GM23338 (cell line): ENCODE measurements around the gene FAM90A1.
"Not testable (repeated sequence)": the region's sequence is repeated elsewhere in the genome, so short reads cannot be mapped to it uniquely, and the experiment has no call there.

ENCODE experiments used
- CREB1 ChIP-seq: fragments of 250-450 bp; sonication (Bioruptor Pico); IDR thresholded peaks from 2 replicates; pipeline ENCODE4 v1.5.0; 2020; ENCODE audit warnings: low read depth, mild to moderate bottlenecking, moderate library complexity
- CTCF ChIP-seq, 2 experiments: fragments of 200-600 bp in 1 of 2; sonication (generic) in 1 of 2; conservative IDR thresholded peaks; 2 replicates each; pipeline versions ENCODE4 v1.5.1 to v1.6.1; 2016 to 2017; ENCODE audit warnings: antibody characterized with exemption in 2 of 2, low read depth in 2 of 2, mild to moderate bottlenecking in 2 of 2, moderate library complexity in 1 of 2
- EZH2 ChIP-seq: fragments of 200-600 bp; sonication (generic); IDR thresholded peaks from one replicate; pipeline ENCODE4 v1.8.0; 2017; ENCODE audit warnings: antibody characterized with exemption, mild to moderate bottlenecking, low read depth; ENCODE audit not compliant: unreplicated experiment
- EZH2phosphoT487 ChIP-seq: fragments of 200-600 bp; sonication (generic); IDR thresholded peaks from one replicate; pipeline ENCODE4 v1.8.1; 2018; ENCODE audit warnings: antibody characterized with exemption; ENCODE audit not compliant: unreplicated experiment
- JUNB ChIP-seq: IDR thresholded peaks from one replicate; pipeline ENCODE4 v1.6.1; 2016; ENCODE audit warnings: antibody characterized with exemption; ENCODE audit not compliant: unreplicated experiment
- POLR2AphosphoS5 ChIP-seq: IDR thresholded peaks from 2 replicates; pipeline ENCODE4 v1.6.1; 2016; ENCODE audit warnings: antibody characterized with exemption, low read depth
- REST ChIP-seq: IDR thresholded peaks from one replicate; pipeline ENCODE4 v1.6.1; 2018; ENCODE audit warnings: antibody characterized with exemption; ENCODE audit not compliant: unreplicated experiment
- ZNF331 ChIP-seq: fragments of 250-450 bp; sonication (Bioruptor Pico); IDR thresholded peaks from 2 replicates; pipeline ENCODE4 v1.5.0; 2020; ENCODE audit warnings: low read depth, mild to moderate bottlenecking, moderate library complexity

- TF ChIP-seq CTCF (conservative IDR thresholded peaks at IDR 0.05; ENCODE audit: low read depth in 2 of 2); EZH2; JUNB; POLR2AphosphoS5; CREB1 (CRISPR knock-in tag); EZH2phosphoT487; REST; ZNF331 (CRISPR knock-in tag): not testable (repeated sequence)
These were observed 36.8 kb upstream of the FAM90A1 start for GRCh38 chr12:8264236-8264635.
